ENCODE data around the gene CHADL. TPM values are rescaled to one million over a fixed set of nuclear protein-coding genes. Genes with fewer than 3 reads are reported as not detected.
A peak's percentile ranks its signal among the peaks of the same experiment; 100 is the strongest.
"Not testable (repeated sequence)": the region's sequence is repeated elsewhere in the genome, so short reads cannot be mapped to it uniquely, and the experiment has no call there.

The CHADL gene
- total and polyA plus RNA-seq, 10 of the 15 experiments (the other 5 are each of a cell fraction or from before 2014, with no cell fraction given), result 0.24 TPM; not detected in 9

- ChIA-PET RAD21 (ENCODE audit: unreplicated experiment) (interaction anchor here (1.0 kb wide), 1 partner anchor 258 kb away, joined by 4 read pairs; no protein-coding TSS in a partner anchor), POLR2A (no interaction called here), CTCF (interaction anchor here (0.6 to 1.8 kb wide), 2 partner anchors 55 to 258 kb away, joined by 5 to 6 read pairs; no protein-coding TSS in a partner anchor), SMC1A (ENCODE audit: uncharacterized antibody, unreplicated experiment) (interaction anchor here (1.9 to 2.2 kb wide), 2 partner anchors 57 to 258 kb away, joined by 5 to 7 read pairs; no protein-coding TSS in a partner anchor)
- 79% methylated on average over 3 of the region's 3 CpGs for WGBS (ENCODE audit: insufficient coverage, insufficient replicate concordance, low lambda C conversion rate, missing lambda C conversion rate)
- Histone ChIP-seq H3K27ac (ENCODE audit: control insufficient read depth, insufficient read depth) (no peak overlapping the region), H3K9ac (ENCODE audit: control insufficient read depth, insufficient read depth, low read length) (no peak overlapping the region), H3K4me3 (no peak overlapping the region), H3K9me3 (replicated peaks; ENCODE audit: control insufficient read depth, insufficient read depth, low read length) (no peaks in the 10 kb centered on the region), H2AFZ (ENCODE audit: control insufficient read depth, low read depth, low read length) (no peak overlapping the region), H4K20me1 (ENCODE audit: control insufficient read depth, insufficient read depth) (no peaks in the 10 kb centered on the region), H3K4me2 (ENCODE audit: control insufficient read depth, insufficient read depth) (no peak overlapping the region), H3K27me3 (replicated peaks in 1 of 2; ENCODE audit: control insufficient read depth in 2 of 2, insufficient read depth in 2 of 2, low read length in 1 of 2) (no peaks in the 10 kb centered on the region), H3K79me2 (ENCODE audit: control insufficient read depth, insufficient read depth, low read length) (no peaks in the 10 kb centered on the region), H3K4me1 (ENCODE audit: control insufficient read depth, insufficient read depth, low read length) (no peaks in the 10 kb centered on the region), H3K36me3 (ENCODE audit: control insufficient read depth in 2 of 2, insufficient read depth in 2 of 2, low read length in 1 of 2) (peaks cover 23 to 26% of the 10 kb centered on the region in 2 experiments; a peak in 3 of 4 replicates)
- no peak for TF ChIP-seq FOS (IDR thresholded peaks at IDR 0.05; ENCODE audit: borderline replicate concordance, extremely low read depth, insufficient read length)
- TF ChIP-seq, protein P1, sequence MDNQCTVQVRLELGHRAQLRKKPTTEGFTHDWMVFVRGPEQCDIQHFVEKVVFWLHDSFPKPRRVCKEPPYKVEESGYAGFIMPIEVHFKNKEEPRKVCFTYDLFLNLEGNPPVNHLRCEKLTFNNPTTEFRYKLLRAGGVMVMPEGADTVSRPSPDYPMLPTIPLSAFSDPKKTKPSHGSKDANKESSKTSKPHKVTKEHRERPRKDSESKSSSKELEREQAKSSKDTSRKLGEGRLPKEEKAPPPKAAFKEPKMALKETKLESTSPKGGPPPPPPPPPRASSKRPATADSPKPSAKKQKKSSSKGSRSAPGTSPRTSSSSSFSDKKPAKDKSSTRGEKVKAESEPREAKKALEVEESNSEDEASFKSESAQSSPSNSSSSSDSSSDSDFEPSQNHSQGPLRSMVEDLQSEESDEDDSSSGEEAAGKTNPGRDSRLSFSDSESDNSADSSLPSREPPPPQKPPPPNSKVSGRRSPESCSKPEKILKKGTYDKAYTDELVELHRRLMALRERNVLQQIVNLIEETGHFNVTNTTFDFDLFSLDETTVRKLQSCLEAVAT (IDR thresholded peaks at IDR 0.05), result no peak
- no peak for TF ChIP-seq RAD51 (IDR thresholded peaks at IDR 0.05)
- no peak for TF ChIP-seq ETV6 (conservative IDR thresholded peaks at IDR 0.05 in 1 of 2, IDR thresholded peaks at IDR 0.05 in 1 of 2; ENCODE audit: borderline replicate concordance in 1 of 2, low read depth in 1 of 2)
- no peak for TF ChIP-seq NFXL1 (IDR thresholded peaks at IDR 0.05; ENCODE audit: borderline replicate concordance)
- TF ChIP-seq EZH2 (IDR thresholded peaks at IDR 0.05; ENCODE audit: borderline replicate concordance, control insufficient read depth, low read depth, low read length), result no peak
- no peak for TF ChIP-seq FOXM1 (IDR thresholded peaks at IDR 0.05; ENCODE audit: low read depth, low read length)
- no peak for TF ChIP-seq NFYA (IDR thresholded peaks at IDR 0.05; ENCODE audit: borderline replicate concordance, low read depth, low read length)
- no peak for TF ChIP-seq MEF2B (IDR thresholded peaks at IDR 0.05; ENCODE audit: partially characterized antibody, poor library complexity, severe bottlenecking)
- TF ChIP-seq, protein P2, sequence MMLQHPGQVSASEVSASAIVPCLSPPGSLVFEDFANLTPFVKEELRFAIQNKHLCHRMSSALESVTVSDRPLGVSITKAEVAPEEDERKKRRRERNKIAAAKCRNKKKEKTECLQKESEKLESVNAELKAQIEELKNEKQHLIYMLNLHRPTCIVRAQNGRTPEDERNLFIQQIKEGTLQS (IDR thresholded peaks at IDR 0.05; ENCODE audit: borderline replicate concordance, extremely low read depth, low read depth, low read length), result no peak
- intact Hi-C loops (cut with micrococcal nuclease; ENCODE audit: unreplicated experiment), result no loop called here
- FAIRE-seq (no peak), DNase-seq (ENCODE audit: low read depth, low spot score) (no peak), ATAC-seq (no peak)
- in situ Hi-C loops (cut with MboI), result no loop called here
- no TSS peak for BruUV-seq (replicated peaks)
These were observed 59.8 kb downstream of the CHADL start for GRCh38 chr22:41180926-41181325.

DNA sequence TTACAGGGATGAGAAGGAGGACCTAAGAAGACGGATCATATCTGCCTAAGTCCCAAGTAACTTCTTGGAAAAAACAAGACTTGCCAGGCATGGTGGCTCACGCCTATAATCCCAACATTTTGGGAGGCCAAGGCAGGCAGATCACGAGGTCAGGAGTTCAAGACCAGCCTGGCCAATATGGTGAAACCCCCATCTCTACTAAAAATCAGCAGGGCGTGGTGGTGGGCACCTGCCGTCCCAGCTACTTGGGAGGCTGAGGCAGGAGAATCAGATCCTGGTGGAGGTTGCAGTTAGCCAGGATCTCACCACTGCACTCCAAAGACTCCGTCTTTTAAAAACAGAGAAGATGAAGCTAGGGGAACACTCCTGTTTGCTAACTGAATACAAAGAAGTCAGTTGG, 60.4 kb downstream of the CHADL start:
- intact Hi-C loops (cut with micrococcal nuclease; ENCODE audit: unreplicated experiment); H3K4me2 ChIP-seq (ENCODE audit: control insufficient read depth, insufficient read depth); H3K79me2 ChIP-seq (ENCODE audit: control insufficient read depth, insufficient read depth, low read length); POLR2A ChIA-PET; CTCF ChIA-PET; H3K27me3 ChIP-seq (replicated peaks in 1 of 2; ENCODE audit: control insufficient read depth in 2 of 2, insufficient read depth in 2 of 2, low read length in 1 of 2); BruUV-seq (replicated peaks); DNase-seq (ENCODE audit: low read depth, low spot score); H4K20me1 ChIP-seq (ENCODE audit: control insufficient read depth, insufficient read depth); ATAC-seq; H3K4me1 ChIP-seq (ENCODE audit: control insufficient read depth, insufficient read depth, low read length); H3K9me3 ChIP-seq (replicated peaks; ENCODE audit: control insufficient read depth, insufficient read depth, low read length); H3K4me3 ChIP-seq; H2AFZ ChIP-seq (ENCODE audit: control insufficient read depth, low read depth, low read length); H3K27ac ChIP-seq (ENCODE audit: control insufficient read depth, insufficient read depth); in situ Hi-C loops (cut with MboI); H3K9ac ChIP-seq (ENCODE audit: control insufficient read depth, insufficient read depth, low read length): not testable (repeated sequence)
- 99% methylated on average over 6 of the region's 6 CpGs for WGBS (ENCODE audit: insufficient coverage, insufficient replicate concordance, low lambda C conversion rate, missing lambda C conversion rate)
- SMC1A ChIA-PET (ENCODE audit: uncharacterized antibody, unreplicated experiment), result interaction anchor here (1.9 to 2.2 kb wide), 2 partner anchors 57 to 258 kb away, joined by 5 to 7 read pairs; no protein-coding TSS in a partner anchor
- peaks cover 27 to 28% of the 10 kb centered on the region in 2 experiments; a peak in 3 of 4 replicates for H3K36me3 ChIP-seq (ENCODE audit: control insufficient read depth in 2 of 2, insufficient read depth in 2 of 2, low read length in 1 of 2)
- FAIRE-seq, result peak; percentile 92
- RAD21 ChIA-PET (ENCODE audit: unreplicated experiment), result interaction anchor here (1.0 kb wide), 1 partner anchor 258 kb away, joined by 4 read pairs; no protein-coding TSS in a partner anchor
